SU-DHL-6 (cell line): ENCODE data around the gene PAFAH1B1.

ENCODE experiments used
- H2AFZ ChIP-seq: fragments of 200-600 bp; sonication (generic); 2 replicates; pipeline ENCODE4 v1.6.1; 2014; ENCODE audit warnings: low read depth, mild to moderate bottlenecking, moderate library complexity, mixed read lengths, antibody characterized with exemption, low read length; ENCODE audit not compliant: severe bottlenecking
- H3F3A ChIP-seq: fragments of 200-600 bp; shearing (Covaris generic); 2 replicates; pipeline ENCODE4 v1.6.0; 2016; ENCODE audit warnings: antibody characterized with exemption, mild to moderate bottlenecking; ENCODE audit not compliant: insufficient read depth
- H3K27ac ChIP-seq: fragments of 200-600 bp; sonication (generic); 2 replicates; pipeline ENCODE4 v1.5.1; 2016; ENCODE audit warnings: low read depth, mild to moderate bottlenecking, low read length, moderate library complexity, mixed read lengths
- H3K27me3 ChIP-seq: fragments of 200-600 bp; sonication (generic), shearing (Covaris generic); 2 replicates; pipeline ENCODE4 v1.6.0; 2014; ENCODE audit warnings: mild to moderate bottlenecking, low read length
- H3K36me3 ChIP-seq: fragments of 200-600 bp; sonication (generic); 2 replicates; pipeline ENCODE4 v1.6.1; 2014; ENCODE audit warnings: mild to moderate bottlenecking, low read length, mixed read lengths
- H3K4me2 ChIP-seq: fragments of 300-600, 200-600 bp; shearing (Covaris generic), sonication (generic); 2 replicates; pipeline ENCODE4 v1.6.0; 2014; ENCODE audit warnings: low read length, low read depth, mild to moderate bottlenecking; ENCODE audit not compliant: poor library complexity, severe bottlenecking
- H3K4me3 ChIP-seq: fragments of 200-600 bp; sonication (generic); 2 replicates; pipeline ENCODE4 v1.5.1; 2014; ENCODE audit warnings: antibody characterized with exemption, low read length, mild to moderate bottlenecking, mixed read lengths; ENCODE audit not compliant: insufficient read depth, poor library complexity, severe bottlenecking
- H3K79me2 ChIP-seq: fragments of 200-600 bp; sonication (generic); 2 replicates; pipeline ENCODE4 v1.6.1; 2014; ENCODE audit warnings: mild to moderate bottlenecking, low read length, moderate library complexity; ENCODE audit not compliant: insufficient read depth
- H3K9ac ChIP-seq: fragments of 200-600 bp; sonication (generic); 2 replicates; pipeline ENCODE4 v1.7.0; 2014; ENCODE audit warnings: mild to moderate bottlenecking, low read length
- H3K9me2 ChIP-seq: fragments of 200-600 bp; sonication (generic); replicated peaks from 2 replicates; pipeline ENCODE4 v1.6.1; 2014; ENCODE audit warnings: low read length; ENCODE audit not compliant: insufficient read depth
- H3K9me3 ChIP-seq: fragments of 200-600 bp; sonication (generic); 2 replicates; pipeline ENCODE4 v1.6.1; 2014; ENCODE audit warnings: low read length, mixed read lengths; ENCODE audit not compliant: insufficient read depth
- H4K20me1 ChIP-seq: fragments of 200-600 bp; sonication (generic); 2 replicates; pipeline ENCODE4 v1.6.1; 2014; ENCODE audit warnings: low read depth, mild to moderate bottlenecking, antibody characterized with exemption, low read length, moderate library complexity, mixed read lengths
- EZH2phosphoT487 ChIP-seq: fragments of 200-600 bp; sonication (generic), shearing (Covaris generic); conservative IDR thresholded peaks from 2 replicates; pipeline ENCODE4 v1.6.1; 2018; ENCODE audit warnings: mild to moderate bottlenecking, antibody characterized with exemption, low read length, moderate library complexity, mixed read lengths
- TF ChIP-seq, protein P1 (sequence below): fragments of 200-600 bp; sonication (generic); IDR thresholded peaks from one replicate; pipeline ENCODE4 v1.5.1; 2017; ENCODE audit warnings: antibody characterized with exemption, mild to moderate bottlenecking, low read length, moderate library complexity; ENCODE audit not compliant: insufficient read depth, poor library complexity, severe bottlenecking

The PAFAH1B1 gene

DNA sequence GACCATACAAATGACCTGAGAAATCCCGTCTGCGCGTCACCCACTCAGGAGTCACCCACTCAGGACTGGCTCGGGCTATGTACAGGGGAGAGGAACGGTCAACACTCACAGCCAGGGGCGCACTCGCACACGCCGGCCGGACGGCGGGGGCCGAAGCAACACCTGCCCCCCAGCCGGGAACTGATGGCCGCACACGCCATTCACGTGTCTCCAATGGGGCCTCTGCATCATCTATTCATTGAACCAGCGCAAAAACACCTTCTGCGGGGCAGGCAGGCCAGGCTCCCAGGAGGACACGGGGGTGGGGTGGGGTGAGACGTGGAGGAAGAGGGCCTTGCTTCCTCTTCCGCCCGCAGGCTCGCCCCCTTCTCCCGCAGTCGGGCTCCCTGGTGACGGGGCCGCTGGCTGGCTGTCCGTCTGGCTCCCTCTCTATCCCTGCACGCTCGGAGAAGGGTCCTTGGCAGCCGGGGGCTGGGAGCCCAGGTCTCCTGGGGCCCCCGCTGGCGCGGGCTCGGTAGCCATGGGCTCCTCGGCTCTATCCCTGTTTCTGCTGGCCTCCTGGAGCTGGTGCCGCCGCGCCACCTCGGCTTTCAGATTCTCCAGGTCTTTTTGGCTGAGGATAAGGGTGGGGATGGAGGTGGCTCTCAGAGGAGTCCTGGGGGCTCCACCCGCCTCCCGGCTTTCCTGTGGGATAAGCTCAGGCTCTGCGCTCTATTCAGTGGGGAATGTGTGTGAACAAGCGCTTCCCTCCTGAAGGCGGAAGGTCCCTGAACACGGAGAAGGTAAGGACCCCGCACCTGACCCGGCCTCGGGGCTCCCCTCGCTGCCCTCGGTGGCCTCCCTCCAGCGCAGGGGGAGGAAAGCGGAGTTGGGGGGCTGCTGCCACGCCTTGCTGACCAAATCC lies 97.0 kb downstream of the PAFAH1B1 start:
- H3K4me2 ChIP-seq = no peak overlapping the region
- no peak overlapping the region for H3K4me3 ChIP-seq
- H3K27ac ChIP-seq = no peak overlapping the region
- no peaks in the 10 kb centered on the region for H3K79me2 ChIP-seq
- no peaks in the 10 kb centered on the region; the same call in 1 of the 2 replicates for H4K20me1 ChIP-seq
- H3F3A ChIP-seq = peaks cover 25% of the 10 kb centered on the region
- H3K9ac ChIP-seq = no peak overlapping the region
- H3K9me3 ChIP-seq = no peaks in the 10 kb centered on the region
- no peaks in the 10 kb centered on the region for H3K27me3 ChIP-seq
- TF ChIP-seq, protein P1, sequence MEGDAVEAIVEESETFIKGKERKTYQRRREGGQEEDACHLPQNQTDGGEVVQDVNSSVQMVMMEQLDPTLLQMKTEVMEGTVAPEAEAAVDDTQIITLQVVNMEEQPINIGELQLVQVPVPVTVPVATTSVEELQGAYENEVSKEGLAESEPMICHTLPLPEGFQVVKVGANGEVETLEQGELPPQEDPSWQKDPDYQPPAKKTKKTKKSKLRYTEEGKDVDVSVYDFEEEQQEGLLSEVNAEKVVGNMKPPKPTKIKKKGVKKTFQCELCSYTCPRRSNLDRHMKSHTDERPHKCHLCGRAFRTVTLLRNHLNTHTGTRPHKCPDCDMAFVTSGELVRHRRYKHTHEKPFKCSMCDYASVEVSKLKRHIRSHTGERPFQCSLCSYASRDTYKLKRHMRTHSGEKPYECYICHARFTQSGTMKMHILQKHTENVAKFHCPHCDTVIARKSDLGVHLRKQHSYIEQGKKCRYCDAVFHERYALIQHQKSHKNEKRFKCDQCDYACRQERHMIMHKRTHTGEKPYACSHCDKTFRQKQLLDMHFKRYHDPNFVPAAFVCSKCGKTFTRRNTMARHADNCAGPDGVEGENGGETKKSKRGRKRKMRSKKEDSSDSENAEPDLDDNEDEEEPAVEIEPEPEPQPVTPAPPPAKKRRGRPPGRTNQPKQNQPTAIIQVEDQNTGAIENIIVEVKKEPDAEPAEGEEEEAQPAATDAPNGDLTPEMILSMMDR = no peak
- no peak for TF ChIP-seq EZH2phosphoT487
- H3K9me2 ChIP-seq = no peaks in the 10 kb centered on the region
- no peaks in the 10 kb centered on the region for H3K36me3 ChIP-seq
- no peak overlapping the region for H2AFZ ChIP-seq

DNA sequence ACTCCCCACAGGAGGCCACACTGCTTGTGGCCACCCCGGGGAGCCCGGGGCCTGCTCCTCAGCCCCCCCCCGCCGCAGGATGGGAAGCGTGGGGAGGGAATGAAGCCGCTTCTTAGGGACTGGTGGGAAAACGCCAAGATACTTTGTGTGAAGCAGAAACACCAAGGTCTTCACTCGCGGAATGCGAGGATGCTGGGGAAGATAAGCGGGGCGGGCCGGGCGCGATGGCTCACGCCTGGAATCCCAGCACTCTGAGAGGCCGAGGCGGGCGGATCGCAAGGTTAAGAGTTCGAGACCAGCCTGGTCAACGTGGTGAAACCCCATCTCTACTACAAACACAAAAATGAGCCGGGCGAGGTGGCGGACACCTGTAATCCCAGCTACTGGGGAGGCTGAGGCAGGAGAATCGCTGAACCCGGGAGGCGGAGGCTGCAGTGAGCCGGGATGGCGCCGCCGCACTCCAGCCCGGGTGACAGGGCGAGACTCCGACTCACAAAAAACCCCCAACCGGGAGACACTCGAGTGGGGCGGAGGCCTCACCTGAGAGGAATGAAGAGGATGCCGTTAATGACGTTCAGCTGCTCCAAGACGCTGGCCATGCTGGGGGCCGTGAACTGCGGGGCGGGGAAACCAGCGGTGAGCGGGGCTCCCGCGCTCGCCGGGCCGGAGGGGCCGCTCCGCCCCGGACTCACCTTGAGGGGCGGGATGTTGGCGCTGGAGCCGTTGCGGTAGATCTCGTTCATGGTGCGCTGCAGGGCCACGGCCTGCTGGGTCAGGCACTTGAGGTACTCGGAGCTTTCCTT lies 97.8 kb downstream of the PAFAH1B1 start:
- Histone ChIP-seq H3K27me3 (no peaks in the 10 kb centered on the region), H3K9ac (no peak overlapping the region), H2AFZ (no peak overlapping the region), H3K36me3 (no peaks in the 10 kb centered on the region), H3K4me2 (no peak overlapping the region), H3K9me2 (no peaks in the 10 kb centered on the region), H3K4me3 (no peak overlapping the region), H3F3A (peaks cover 22% of the 10 kb centered on the region), H3K27ac (no peak overlapping the region), H3K79me2 (no peaks in the 10 kb centered on the region), H3K9me3 (no peaks in the 10 kb centered on the region), H4K20me1 (no peaks in the 10 kb centered on the region; the same call in 1 of the 2 replicates)
- no peak for TF ChIP-seq EZH2phosphoT487

DNA sequence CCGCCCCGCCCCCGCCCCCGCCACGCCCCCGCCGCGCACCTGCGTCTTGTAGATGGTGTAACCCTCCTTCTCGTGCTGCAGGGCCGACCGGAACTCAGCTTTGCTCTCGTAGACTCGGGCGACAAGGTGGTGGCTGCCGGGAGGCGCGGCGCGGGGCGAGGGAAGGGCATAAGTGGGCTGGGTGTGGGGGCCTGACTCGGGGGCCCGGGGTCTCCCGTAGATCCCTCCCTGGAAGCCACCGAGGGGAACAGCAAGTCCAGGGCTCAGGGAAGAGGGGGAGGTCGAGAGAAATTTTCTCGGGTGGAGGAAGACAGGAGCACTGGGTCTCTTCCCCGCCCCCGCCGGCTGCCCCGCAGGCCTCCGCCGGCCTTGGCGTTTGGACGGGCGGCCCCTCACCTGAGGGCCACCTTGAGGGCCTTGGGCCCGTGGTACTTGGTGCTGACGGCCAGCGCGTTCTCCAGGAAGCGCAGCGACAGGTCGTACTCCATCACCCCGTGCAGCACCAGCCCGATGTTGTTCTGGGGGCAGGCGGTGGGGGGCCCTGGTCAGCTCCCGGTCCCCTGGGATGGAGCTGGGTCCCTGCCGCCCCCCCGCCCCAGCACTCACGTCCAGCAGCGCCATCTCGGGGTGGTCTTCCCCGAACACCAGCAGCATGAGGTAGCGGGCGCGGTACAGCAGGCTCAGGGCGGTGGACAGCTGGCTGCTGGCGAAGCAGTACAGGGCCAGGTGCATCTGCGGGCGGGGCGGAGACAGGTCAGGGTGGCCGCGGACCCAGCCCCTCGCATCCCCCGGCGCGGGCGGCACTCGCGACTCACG lies 98.7 kb downstream of the PAFAH1B1 start:
- H3K4me2 ChIP-seq = no peak overlapping the region
- no peaks in the 10 kb centered on the region for H3K36me3 ChIP-seq
- no peaks in the 10 kb centered on the region for H3K79me2 ChIP-seq
- H2AFZ ChIP-seq = no peak overlapping the region
- no peak overlapping the region for H3K4me3 ChIP-seq
- peaks cover 14% of the 10 kb centered on the region for H3F3A ChIP-seq
- no peak overlapping the region for H3K9ac ChIP-seq
- no peaks in the 10 kb centered on the region for H3K9me3 ChIP-seq
- no peak for TF ChIP-seq EZH2phosphoT487
- TF ChIP-seq, protein P1 = no peak
- no peaks in the 10 kb centered on the region for H3K27me3 ChIP-seq
- no peaks in the 10 kb centered on the region; the same call in 1 of the 2 replicates for H4K20me1 ChIP-seq
- H3K27ac ChIP-seq = no peak overlapping the region
- no peaks in the 10 kb centered on the region for H3K9me2 ChIP-seq
